Common myeloid progenitor, CD34-positive (primary cell): ENCODE measurements around the gene IFT122.

Experiments
- CTCF ChIA-PET: fragments of 350-600 bp; sonication (Branson Sonifier 250); formaldehyde crosslinking; loops from one replicate; lab custom pipeline; 2021; ENCODE audit warnings: antibody characterized with exemption; lab: Charles Lee
- POLR2A ChIA-PET: fragments of 350-600 bp; sonication (Branson Sonifier 250); formaldehyde crosslinking; loops from one replicate; lab custom pipeline; 2021; ENCODE audit warnings: antibody characterized with exemption; lab: Charles Lee
- DNase-seq, 3 donors: peaks; one replicate each; pipeline versions ENCODE4 v3.0.0 to v3.0.0-alpha.2; 2013
- H3K27ac ChIP-seq, 2 experiments: 1 replicate in 1 of 2; 2 replicates in 1 of 2; pipeline ENCODE4 v1.7.0; 2013; ENCODE audit warnings: inconsistent platforms in 2 of 2, low read length in 2 of 2, mild to moderate bottlenecking in 2 of 2, low read depth in 1 of 2, moderate library complexity in 1 of 2; ENCODE audit not compliant: severe bottlenecking in 2 of 2, insufficient read depth in 1 of 2, poor library complexity in 1 of 2
- H3K27me3 ChIP-seq, 5 experiments: replicated peaks in 2 of 5; 1 replicate in 3 of 5; 2 replicates in 2 of 5; pipeline versions ENCODE4 v1.6.1 to v1.7.0; 2013; ENCODE audit warnings: low read length in 4 of 5, mild to moderate bottlenecking in 2 of 5, moderate library complexity in 2 of 5, inconsistent platforms in 1 of 5; ENCODE audit not compliant: insufficient read depth in 5 of 5, control insufficient read depth in 4 of 5
- H3K36me3 ChIP-seq, 4 experiments: 1 replicate in 2 of 4; 2 replicates in 2 of 4; pipeline versions ENCODE4 v1.6.1 to v1.7.0; 2013; ENCODE audit warnings: low read length in 3 of 4, control low read depth in 1 of 4, mild to moderate bottlenecking in 1 of 4; ENCODE audit not compliant: control insufficient read depth in 4 of 4, insufficient read depth in 4 of 4
- H3K4me1 ChIP-seq, 4 experiments: 1 replicate in 3 of 4; 2 replicates in 1 of 4; pipeline versions ENCODE4 v1.6.1 to v1.7.1; 2013; ENCODE audit warnings: low read length in 3 of 4, mild to moderate bottlenecking in 3 of 4, control low read depth in 1 of 4, inconsistent platforms in 1 of 4, moderate library complexity in 1 of 4; ENCODE audit not compliant: control insufficient read depth in 4 of 4, insufficient read depth in 4 of 4; ENCODE audit errors: control extremely low read depth in 1 of 4
- H3K4me3 ChIP-seq, 7 experiments: 1 replicate in 4 of 7; 2 replicates in 3 of 7; pipeline versions ENCODE4 v1.5.1 to v1.7.0; 2013; ENCODE audit warnings: mild to moderate bottlenecking in 7 of 7, low read length in 6 of 7, moderate library complexity in 6 of 7, inconsistent platforms in 2 of 7, low read depth in 2 of 7, control low read depth in 1 of 7; ENCODE audit not compliant: insufficient read depth in 4 of 7, control insufficient read depth in 1 of 7; ENCODE audit errors: extremely low read depth in 1 of 7
- H3K9me3 ChIP-seq, 5 experiments: 1 replicate in 4 of 5; 2 replicates in 1 of 5; pipeline versions ENCODE4 v1.6.1 to v1.7.1; 2013; ENCODE audit warnings: low read length in 4 of 5, mild to moderate bottlenecking in 2 of 5, inconsistent platforms in 1 of 5, low read depth in 1 of 5, moderate library complexity in 1 of 5; ENCODE audit not compliant: control insufficient read depth in 4 of 5, insufficient read depth in 2 of 5; ENCODE audit errors: control extremely low read depth in 1 of 5
- WGBS: methylation state at CpG from one replicate; pipeline ENCODE4 v1.1.5; 2013; ENCODE audit not compliant: insufficient coverage; 5-methylcytosine and 5-hydroxymethylcytosine counted together

IFT122 gene

DNA sequence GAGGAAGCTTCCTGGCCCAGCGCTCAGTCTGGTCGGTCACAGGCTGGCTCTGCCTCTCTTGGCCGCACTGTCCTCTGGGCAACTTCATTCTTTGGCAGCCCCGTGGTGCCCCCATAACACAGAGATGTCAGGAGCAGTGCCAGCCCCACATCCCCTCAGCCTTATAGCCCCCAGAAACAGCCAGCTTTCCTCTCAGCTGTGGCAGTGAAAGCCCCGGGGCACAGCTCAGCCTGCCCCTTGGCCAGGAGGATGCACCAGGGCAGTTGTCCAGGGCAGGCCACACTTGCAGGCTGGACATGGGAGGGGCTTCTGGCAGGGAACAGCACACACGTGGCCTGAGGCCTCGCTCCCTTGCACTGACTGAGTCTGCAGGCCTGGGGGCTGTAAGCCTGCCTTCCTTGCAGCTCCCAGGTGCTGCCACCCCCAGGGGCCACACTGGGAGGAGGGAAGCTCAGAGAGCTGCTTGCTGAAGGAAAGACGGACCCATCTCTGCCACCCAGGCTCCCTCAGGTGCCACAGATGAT, 78.1 kb downstream of the IFT122 start:
- Histone ChIP-seq H3K27me3 (no peaks in the 10 kb centered on the region), H3K27ac (no peak overlapping the region), H3K9me3 (no peaks in the 10 kb centered on the region), H3K4me3 (no peak overlapping the region), H3K4me1 (no peaks in the 10 kb centered on the region), H3K36me3 (peaks cover 4 to 62% (median 24%) of the 10 kb centered on the region in 4 experiments)
- CTCF ChIA-PET: interaction anchor here (0.9 kb wide), 1 partner anchor 19 kb away, joined by 3 read pairs; no protein-coding TSS in a partner anchor
- DNase-seq: no peak
- POLR2A ChIA-PET: no interaction called here
- 98% methylated on average over 5 of the region's 8 CpGs for WGBS

DNA sequence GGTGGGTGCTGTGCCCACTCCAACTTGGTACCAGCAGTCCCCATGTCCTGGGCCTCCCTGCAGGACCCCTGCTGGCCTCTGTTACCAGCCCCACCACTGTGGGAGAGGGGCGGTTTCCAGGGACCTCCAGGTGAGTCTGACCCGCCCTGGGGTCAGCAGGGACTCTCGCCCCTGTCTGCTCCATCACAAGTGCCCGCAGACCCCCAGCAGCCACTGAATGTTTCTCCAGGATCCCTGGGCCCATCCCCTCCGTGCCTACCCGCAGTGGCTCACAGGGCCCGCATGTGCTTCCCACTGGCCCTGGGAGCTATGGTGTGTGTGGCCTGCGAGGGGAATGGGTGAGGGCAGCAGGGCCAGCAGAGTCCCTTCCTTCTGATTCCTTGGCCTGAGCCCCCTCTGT, 78.6 kb downstream of the IFT122 start:
- H3K36me3 ChIP-seq: peaks cover 4 to 57% (median 22%) of the 10 kb centered on the region in 4 experiments
- ChIA-PET POLR2A (no interaction called here), CTCF (no interaction called here)
- H3K27ac ChIP-seq: no peak overlapping the region
- no peaks in the 10 kb centered on the region for H3K4me1 ChIP-seq
- 98% methylated on average over 4 of the region's 8 CpGs for WGBS
- no peaks in the 10 kb centered on the region for H3K9me3 ChIP-seq
- no peak for DNase-seq
- no peak overlapping the region for H3K4me3 ChIP-seq
- H3K27me3 ChIP-seq: no peaks in the 10 kb centered on the region

DNA sequence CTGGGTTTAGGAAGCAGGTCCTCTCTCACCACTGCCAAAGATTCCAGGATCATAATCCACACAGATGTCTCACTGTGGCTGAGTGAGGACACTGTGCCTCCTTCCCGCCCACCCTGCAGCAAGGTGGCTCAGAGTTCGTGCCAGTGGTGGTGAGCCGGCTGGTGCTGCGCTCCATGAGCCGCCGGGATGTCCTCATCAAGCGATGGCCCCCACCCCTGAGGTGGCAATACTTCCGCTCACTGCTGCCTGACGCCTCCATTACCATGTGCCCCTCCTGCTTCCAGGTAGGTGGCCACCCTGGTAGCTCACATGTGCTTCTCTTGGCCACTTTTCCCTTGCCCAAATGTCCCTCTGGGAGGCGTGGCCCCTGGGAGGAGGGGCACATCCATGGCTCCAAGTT, 79.4 kb downstream of the IFT122 start:
- no peaks in the 10 kb centered on the region for H3K27me3 ChIP-seq
- no peak overlapping the region for H3K27ac ChIP-seq
- H3K4me1 ChIP-seq: no peaks in the 10 kb centered on the region
- ChIA-PET POLR2A (no interaction called here), CTCF (no interaction called here)
- no peak overlapping the region for H3K4me3 ChIP-seq
- WGBS: 100% methylated on average over 8 of the region's 10 CpGs
- DNase-seq: no peak
- H3K36me3 ChIP-seq: peaks cover 4 to 48% (median 18%) of the 10 kb centered on the region in 4 experiments
- H3K9me3 ChIP-seq: no peaks in the 10 kb centered on the region

DNA sequence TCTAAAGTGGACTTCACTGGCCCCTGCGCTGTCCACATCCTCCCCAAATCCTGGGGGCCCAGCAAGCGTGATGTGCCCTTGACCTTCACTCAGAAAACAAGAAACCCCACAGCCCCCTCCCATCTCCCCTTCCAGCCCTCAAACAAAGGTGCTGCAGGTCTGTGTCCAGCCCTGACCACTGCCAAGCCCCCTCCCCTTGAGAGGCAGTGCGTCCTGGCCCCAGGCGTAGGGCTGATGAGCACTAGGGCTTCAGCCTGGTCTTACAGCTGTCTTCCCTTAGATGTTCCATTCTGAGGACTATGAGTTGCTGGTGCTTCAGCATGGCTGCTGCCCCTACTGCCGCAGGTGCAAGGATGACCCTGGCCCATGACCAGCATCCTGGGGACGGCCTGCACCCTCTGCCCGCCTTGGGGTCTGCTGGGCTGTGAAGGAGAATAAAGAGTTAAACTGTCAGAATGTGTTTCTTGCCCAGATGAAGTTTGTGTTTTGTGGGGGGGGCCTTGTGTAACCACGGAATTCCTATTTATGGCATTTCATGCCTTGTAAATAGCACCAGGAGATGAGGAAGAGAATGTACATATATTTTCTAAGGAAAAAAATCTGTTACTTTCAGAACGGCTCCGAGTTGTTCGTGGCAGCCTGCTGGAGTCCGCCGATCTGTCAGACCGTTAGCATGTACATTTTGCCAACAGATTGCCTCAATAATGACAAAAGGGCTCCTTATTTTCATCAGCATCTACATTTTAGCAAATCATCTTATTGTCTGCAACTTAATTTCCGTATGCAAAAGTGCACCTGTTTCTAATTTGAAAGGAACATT, 80.1 kb downstream of the IFT122 start:
- Histone ChIP-seq H3K4me1 (peaks cover 0 to 1% (median 0%) of the 10 kb centered on the region in 4 experiments), H3K36me3 (peaks cover 4 to 43% (median 14%) of the 10 kb centered on the region in 4 experiments), H3K9me3 (no peaks in the 10 kb centered on the region), H3K27ac (no peak overlapping the region), H3K4me3 (no peak overlapping the region), H3K27me3 (no peaks in the 10 kb centered on the region)
- CTCF ChIA-PET: no interaction called here
- no peak for DNase-seq
- 97% methylated on average over 10 of the region's 15 CpGs for WGBS
- POLR2A ChIA-PET: no interaction called here

GRCh38 chr3:129520960-129521359, 80.9 kb downstream of the IFT122 start:
- 95% methylated on average over 4 of the region's 4 CpGs for WGBS
- no peaks in the 10 kb centered on the region for H3K9me3 ChIP-seq
- H3K27ac ChIP-seq: no peak overlapping the region
- H3K27me3 ChIP-seq: no peaks in the 10 kb centered on the region
- H3K4me3 ChIP-seq: no peak overlapping the region
- peaks cover 0 to 10% (median 2%) of the 10 kb centered on the region in 4 experiments for H3K4me1 ChIP-seq
- ChIA-PET POLR2A (no interaction called here), CTCF (no interaction called here)
- H3K36me3 ChIP-seq: peaks cover 4 to 40% (median 13%) of the 10 kb centered on the region in 4 experiments
- no peak for DNase-seq

DNA sequence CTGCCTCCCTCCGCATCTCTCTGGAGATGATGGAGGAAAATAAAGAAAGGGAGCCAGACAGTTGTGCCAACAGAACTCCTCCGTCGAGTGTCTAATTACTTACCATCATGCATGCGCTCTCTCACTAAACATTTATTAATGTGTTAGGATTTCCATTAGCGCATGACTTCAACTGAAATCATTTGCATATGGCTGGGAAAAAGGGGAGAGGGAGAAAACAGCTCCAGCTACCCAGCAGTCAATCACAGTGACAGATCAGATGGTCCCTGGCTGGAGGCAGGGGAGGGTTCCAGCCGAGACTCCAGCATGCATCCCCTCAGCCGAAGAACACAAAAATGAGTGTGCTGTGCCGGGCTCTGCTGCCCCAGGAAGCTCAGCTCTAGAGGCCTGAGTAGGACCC, 81.6 kb downstream of the IFT122 start:
- no peak overlapping the region for H3K27ac ChIP-seq
- H3K4me1 ChIP-seq: peaks cover 0 to 16% (median 9%) of the 10 kb centered on the region in 4 experiments
- H3K36me3 ChIP-seq: peaks cover 4 to 34% (median 12%) of the 10 kb centered on the region in 4 experiments
- H3K9me3 ChIP-seq: no peaks in the 10 kb centered on the region
- H3K4me3 ChIP-seq: no peak overlapping the region
- H3K27me3 ChIP-seq: no peaks in the 10 kb centered on the region
- WGBS: 90% methylated on average over 4 of the region's 8 CpGs
- ChIA-PET POLR2A (interaction anchor here (0.6 kb wide), 1 partner anchor 70 kb away, joined by 3 read pairs; no protein-coding TSS in a partner anchor), CTCF (no interaction called here)
- no peak for DNase-seq

- H3K36me3 ChIP-seq: peaks cover 4 to 21% (median 9%) of the 10 kb centered on the region in 4 experiments
- 98% methylated on average over 5 of the region's 5 CpGs for WGBS
- no peak overlapping the region for H3K27ac ChIP-seq
- ChIA-PET CTCF (interaction anchor here (0.8 to 1.4 kb wide), 4 partner anchors 9 to 72 kb away, joined by 3 read pairs; no protein-coding TSS in a partner anchor), POLR2A (interaction anchor here (1.0 kb wide), 1 partner anchor 12 kb away, joined by 3 read pairs; no protein-coding TSS in a partner anchor)
- DNase-seq: no peak
- H3K4me3 ChIP-seq: no peak overlapping the region
- no peaks in the 10 kb centered on the region for H3K27me3 ChIP-seq
- H3K4me1 ChIP-seq: peaks cover 0 to 20% (median 9%) of the 10 kb centered on the region in 4 experiments
- H3K9me3 ChIP-seq: no peaks in the 10 kb centered on the region
Measured at GRCh38 chr3:129522953-129523352, 82.9 kb downstream of the IFT122 start.
